Esophagus muscularis mucosa (tissue), 3 donors: ENCODE results near the gene PTER.

Source experiments
- CTCF ChIP-seq, 3 experiments: fragments of 200-600 bp in 2 of 3; fragments of 450-650 bp in 1 of 3; sonication (generic) in 2 of 3; IDR thresholded peaks; one replicate each; pipeline ENCODE4 v1.5.1; 2017 to 2019; ENCODE audit warnings: antibody characterized with exemption in 3 of 3, mild to moderate bottlenecking in 2 of 3, moderate library complexity in 1 of 3
- POLR2A ChIP-seq: fragments of 450-650 bp; IDR thresholded peaks from one replicate; pipeline ENCODE4 v1.6.1; 2017; ENCODE audit warnings: antibody characterized with exemption, moderate library complexity, mild to moderate bottlenecking, low read depth

GRCh38 chr10:16459423-16459939 lies 22.7 kb downstream of the PTER start:
- TF ChIP-seq POLR2A (no peak), CTCF (IDR thresholded peaks at IDR 0.05) (no peak)
